Cardiac fibroblast (primary cell): ENCODE measurements around the gene ADGRL3.
"Not testable (repeated sequence)": the region's sequence is repeated elsewhere in the genome, so short reads cannot be mapped to it uniquely, and the experiment has no call there.

ENCODE experiments used
- DNase-seq, 2 donors: peaks; one replicate each; pipeline versions ENCODE4 v3.0.0 to v3.0.0-alpha.2; 2010; ENCODE audit warnings: low read depth in 2 of 2
- H3K4me3 ChIP-seq, 2 donors: replicated peaks in 1 of 2; 1 replicate in 1 of 2; 2 replicates in 1 of 2; pipeline ENCODE4 v1.5.1; 2011; ENCODE audit warnings: low read depth in 2 of 2, low read length in 2 of 2, mild to moderate bottlenecking in 2 of 2, moderate library complexity in 1 of 2
- TF ChIP-seq, protein P1 (sequence below): IDR thresholded peaks from one replicate; pipeline ENCODE4 v1.5.1; 2011; ENCODE audit warnings: low read depth, mild to moderate bottlenecking, low read length, inconsistent platforms

The ADGRL3 gene

DNA sequence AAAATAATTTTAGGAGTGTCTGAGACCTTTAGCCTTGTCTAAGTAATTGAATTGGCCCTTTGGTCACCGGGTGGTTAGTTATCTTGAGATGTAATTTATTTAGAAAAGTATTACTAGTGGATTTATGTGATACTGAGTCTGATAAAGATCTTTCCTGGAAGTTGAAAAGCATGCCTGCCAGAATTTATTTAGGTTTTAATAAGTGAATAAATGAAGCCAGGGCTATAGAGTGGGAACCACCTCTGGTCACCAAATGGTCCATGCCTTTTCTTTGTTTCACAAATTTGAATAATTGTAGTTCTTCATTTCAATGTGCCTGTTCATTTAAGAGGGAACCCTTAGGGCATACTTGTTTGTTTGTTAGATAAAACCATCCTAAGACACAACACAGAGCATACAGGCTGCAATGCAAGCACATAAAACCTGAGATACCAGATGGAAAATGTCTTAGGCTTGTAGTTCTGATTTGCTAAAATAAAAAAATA is 627.8 kb downstream of the ADGRL3 start:
- TF ChIP-seq, protein P1, sequence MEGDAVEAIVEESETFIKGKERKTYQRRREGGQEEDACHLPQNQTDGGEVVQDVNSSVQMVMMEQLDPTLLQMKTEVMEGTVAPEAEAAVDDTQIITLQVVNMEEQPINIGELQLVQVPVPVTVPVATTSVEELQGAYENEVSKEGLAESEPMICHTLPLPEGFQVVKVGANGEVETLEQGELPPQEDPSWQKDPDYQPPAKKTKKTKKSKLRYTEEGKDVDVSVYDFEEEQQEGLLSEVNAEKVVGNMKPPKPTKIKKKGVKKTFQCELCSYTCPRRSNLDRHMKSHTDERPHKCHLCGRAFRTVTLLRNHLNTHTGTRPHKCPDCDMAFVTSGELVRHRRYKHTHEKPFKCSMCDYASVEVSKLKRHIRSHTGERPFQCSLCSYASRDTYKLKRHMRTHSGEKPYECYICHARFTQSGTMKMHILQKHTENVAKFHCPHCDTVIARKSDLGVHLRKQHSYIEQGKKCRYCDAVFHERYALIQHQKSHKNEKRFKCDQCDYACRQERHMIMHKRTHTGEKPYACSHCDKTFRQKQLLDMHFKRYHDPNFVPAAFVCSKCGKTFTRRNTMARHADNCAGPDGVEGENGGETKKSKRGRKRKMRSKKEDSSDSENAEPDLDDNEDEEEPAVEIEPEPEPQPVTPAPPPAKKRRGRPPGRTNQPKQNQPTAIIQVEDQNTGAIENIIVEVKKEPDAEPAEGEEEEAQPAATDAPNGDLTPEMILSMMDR: no peak
- H3K4me3 ChIP-seq: no peak overlapping the region
- no peak for DNase-seq

DNA sequence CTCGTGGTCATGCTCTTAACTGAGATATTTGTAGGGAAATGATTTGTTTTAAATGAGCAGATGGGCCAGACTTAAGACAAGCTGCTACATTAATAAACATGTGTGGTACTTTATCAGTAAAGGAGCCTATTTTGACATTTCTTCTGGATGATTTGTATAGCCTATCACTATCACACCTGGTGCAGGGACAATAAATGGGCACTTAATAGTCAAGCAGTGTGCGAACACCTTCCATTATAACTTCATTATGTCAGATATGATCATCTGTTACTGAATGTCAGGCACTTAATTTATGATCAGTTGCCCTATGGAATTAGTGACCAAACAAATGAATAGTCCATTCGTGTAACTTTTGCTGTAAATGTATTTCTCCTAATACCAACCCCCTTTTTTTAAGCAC is 628.8 kb downstream of the ADGRL3 start:
- no peak overlapping the region for H3K4me3 ChIP-seq
- DNase-seq: no peak
- TF ChIP-seq, protein P1: no peak

DNA sequence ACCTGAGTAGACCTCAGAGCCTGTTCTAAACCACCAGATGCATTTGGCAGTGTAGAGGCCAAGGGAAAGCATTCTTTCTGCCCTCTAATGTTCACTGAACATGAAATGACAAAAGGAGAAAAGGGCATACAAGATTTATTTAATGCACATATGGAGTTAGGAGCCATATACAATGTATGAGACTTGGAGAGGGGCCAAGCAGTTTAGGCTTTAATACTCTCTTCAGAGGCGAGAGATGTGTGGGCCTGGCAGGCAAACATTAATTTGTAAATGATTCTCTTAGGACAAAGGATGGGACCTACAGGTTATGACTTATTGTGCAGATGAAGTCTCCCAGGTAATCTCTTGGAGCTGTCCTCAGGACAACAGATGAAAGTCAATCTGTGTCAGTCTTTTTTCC is 631.9 kb downstream of the ADGRL3 start:
- H3K4me3 ChIP-seq: no peak overlapping the region
- DNase-seq: no peak
- TF ChIP-seq, protein P1: no peak

DNA sequence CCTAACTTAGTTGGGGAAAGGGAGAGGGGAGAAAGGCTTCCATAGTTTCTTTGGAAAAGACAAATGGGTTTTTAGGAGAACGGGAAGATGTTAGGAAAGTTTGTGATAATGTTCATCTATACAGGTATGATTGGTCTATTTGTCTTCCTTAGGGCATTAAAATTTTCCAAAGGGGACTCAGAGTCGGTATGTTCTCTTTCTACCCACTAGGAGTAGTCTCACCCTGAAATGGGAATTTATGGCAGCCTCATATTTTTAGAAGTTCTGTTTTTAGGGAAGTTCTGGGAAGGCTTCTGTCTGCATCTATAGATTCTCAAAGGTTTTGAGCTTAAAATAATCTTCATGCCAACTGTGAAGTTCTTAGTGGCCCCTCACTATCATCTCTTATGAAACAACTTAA is 637.3 kb downstream of the ADGRL3 start:
- no peak overlapping the region for H3K4me3 ChIP-seq
- DNase-seq: no peak
- TF ChIP-seq, protein P1: peak; percentile 3

DNA sequence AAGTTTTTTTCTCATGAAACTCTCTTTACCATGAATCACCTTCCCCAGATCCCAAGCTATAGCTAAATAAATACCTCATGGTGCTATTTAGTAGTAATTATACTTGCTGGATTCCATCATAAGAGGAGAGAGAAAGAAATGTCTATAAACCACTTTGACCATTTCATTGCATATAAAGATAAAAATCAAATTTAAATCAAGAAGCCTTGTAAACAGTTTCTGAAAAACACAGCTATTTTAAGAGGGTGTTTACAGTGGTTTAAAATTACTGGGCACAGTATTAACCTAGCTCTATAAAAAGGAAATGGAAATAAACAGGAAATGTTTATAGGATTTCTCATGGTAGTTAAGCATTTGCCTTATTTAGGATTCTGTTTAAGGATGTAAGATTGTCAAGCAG is 637.9 kb downstream of the ADGRL3 start:
- no peak overlapping the region for H3K4me3 ChIP-seq
- TF ChIP-seq, protein P1: no peak
- no peak for DNase-seq

DNA sequence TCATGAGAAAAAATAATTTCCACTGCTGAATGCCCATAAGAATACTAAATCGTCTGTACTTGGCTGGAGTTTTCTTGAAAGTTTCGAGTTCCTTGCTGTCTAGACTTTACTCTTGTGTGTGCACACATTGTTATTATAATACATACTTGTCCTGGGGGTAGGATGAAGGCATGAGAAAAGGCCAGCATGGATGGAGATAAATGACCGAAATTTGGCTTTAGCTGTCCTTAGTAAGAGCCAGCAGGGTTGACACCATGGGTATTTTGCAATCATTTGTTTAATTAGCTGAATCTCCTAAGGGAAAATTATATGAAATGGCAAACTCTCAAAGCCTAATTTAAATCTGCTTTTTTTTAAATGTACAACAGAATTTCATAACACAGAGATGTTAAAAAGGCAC is 641.6 kb downstream of the ADGRL3 start:
- no peak for DNase-seq
- no peak overlapping the region for H3K4me3 ChIP-seq
- TF ChIP-seq, protein P1: no peak

DNA sequence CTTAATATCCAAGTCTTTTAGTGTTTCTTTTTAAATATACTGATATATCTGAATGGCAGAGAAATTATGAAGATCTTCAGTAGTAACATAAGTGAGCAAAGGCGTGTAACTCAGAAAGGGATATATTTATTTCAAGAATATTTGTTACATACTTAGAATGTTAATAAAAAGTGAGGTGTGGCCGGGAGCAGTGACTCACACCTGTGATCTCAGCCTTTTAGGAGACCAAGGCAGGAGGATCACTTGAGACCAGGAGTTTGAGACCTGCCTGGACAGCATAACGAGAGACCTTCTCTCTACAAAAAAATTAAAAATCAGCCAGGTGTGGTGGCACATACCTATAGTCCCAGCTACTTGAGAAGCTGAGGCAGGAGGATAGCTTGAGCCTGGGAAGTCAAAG is 651.0 kb downstream of the ADGRL3 start:
- no peak for DNase-seq
- TF ChIP-seq, protein P1: no peak
- no peak overlapping the region for H3K4me3 ChIP-seq

DNA sequence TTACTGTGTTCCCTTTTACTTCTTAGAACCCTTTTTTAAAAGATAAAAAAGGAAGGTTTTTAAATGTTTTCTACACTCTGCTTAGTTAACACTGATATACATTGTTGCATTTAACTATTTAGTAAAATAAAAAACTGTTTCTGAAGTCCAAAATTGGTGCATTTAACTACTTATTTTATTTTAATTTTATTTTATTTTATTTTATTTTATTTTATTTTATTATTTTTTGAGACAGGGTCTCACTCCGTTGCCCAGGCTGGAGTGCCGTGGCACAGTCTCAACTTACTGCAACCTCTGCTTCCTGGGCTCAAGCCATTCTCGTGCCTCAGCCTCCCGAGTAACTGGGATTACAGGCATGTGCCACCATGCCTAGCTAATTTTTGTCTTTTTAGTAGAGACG is 652.0 kb downstream of the ADGRL3 start:
- not testable (repeated sequence) for DNase-seq, H3K4me3 ChIP-seq
